GM18870 (cell line): Measurements from ENCODE around the gene FGGY.
"Not testable (repeated sequence)": the region's sequence is repeated elsewhere in the genome, so short reads cannot be mapped to it uniquely, and the experiment has no call there.

Source experiments
- ATAC-seq: cut with Tn5 transposase; IDR thresholded peaks from one replicate; pipeline ENCODE4 v1.9.1; 2021; ENCODE audit warnings: moderate library complexity; ENCODE audit not compliant: unreplicated experiment

FGGY gene

GRCh38 chr1:59604191-59604590, 307.3 kb downstream of the FGGY start:
- ATAC-seq = no peak

- ATAC-seq = no peak
These were observed 308.3 kb downstream of the FGGY start for GRCh38 chr1:59605184-59605583.

GRCh38 chr1:59605761-59606160, 308.9 kb downstream of the FGGY start:
- no peak for ATAC-seq

- no peak for ATAC-seq
These were observed 312.4 kb downstream of the FGGY start for GRCh38 chr1:59609245-59609644.

- ATAC-seq = not testable (repeated sequence)
These were observed 313.6 kb downstream of the FGGY start for GRCh38 chr1:59610499-59610898.

- no peak for ATAC-seq
These were observed 320.5 kb downstream of the FGGY start for GRCh38 chr1:59617434-59617833.

- no peak for ATAC-seq
These were observed 322.7 kb downstream of the FGGY start for GRCh38 chr1:59619557-59619956.

- ATAC-seq = no peak
These were observed 328.5 kb downstream of the FGGY start for GRCh38 chr1:59625384-59625783.

- no peak for ATAC-seq
These were observed 334.8 kb downstream of the FGGY start for GRCh38 chr1:59631561-59632255.

- no peak for ATAC-seq
These were observed 338.2 kb downstream of the FGGY start for GRCh38 chr1:59635097-59635496.

- no peak for ATAC-seq
These were observed 341.4 kb downstream of the FGGY start for GRCh38 chr1:59638231-59638711.

- no peak for ATAC-seq
These were observed 342.4 kb downstream of the FGGY start for GRCh38 chr1:59639266-59639665.

GRCh38 chr1:59640851-59641250, 344.0 kb downstream of the FGGY start:
- no peak for ATAC-seq

GRCh38 chr1:59641836-59642235, 344.9 kb downstream of the FGGY start:
- ATAC-seq = no peak

- no peak for ATAC-seq
These were observed 346.6 kb downstream of the FGGY start for GRCh38 chr1:59643526-59643925.

GRCh38 chr1:59645893-59646292, 349.0 kb downstream of the FGGY start:
- no peak for ATAC-seq

- not testable (repeated sequence) for ATAC-seq
These were observed 356.5 kb downstream of the FGGY start for GRCh38 chr1:59653142-59653958.

GRCh38 chr1:59653968-59654367, 357.1 kb downstream of the FGGY start:
- no peak for ATAC-seq

- no peak for ATAC-seq
These were observed 361.1 kb downstream of the FGGY start for GRCh38 chr1:59657873-59658465.

GRCh38 chr1:59664166-59664565, 367.3 kb downstream of the FGGY start:
- no peak for ATAC-seq

- no peak for ATAC-seq
These were observed 369.2 kb downstream of the FGGY start for GRCh38 chr1:59666106-59666505.

GRCh38 chr1:59667020-59667419, 370.1 kb downstream of the FGGY start:
- no peak for ATAC-seq
